ENCODE data around the gene LCLAT1. TPM values are rescaled to one million over a fixed set of nuclear protein-coding genes. Genes with fewer than 3 reads are reported as not detected.

Gene LCLAT1
- total and polyA plus RNA-seq, 2 donors (not counting 1 experiment from before 2014, with no cell fraction given) = 5.1 to 21.9 TPM

GRCh38 chr2:30450025-30450424, 3.0 kb downstream of the LCLAT1 start:
- ATAC-seq (ENCODE audit: low read depth) (no peak), DNase-seq (no peak)
- H3K9me3 ChIP-seq (ENCODE audit: control extremely low read depth in 1 of 3, control insufficient read depth in 2 of 3, insufficient read depth in 1 of 3, low read length in 2 of 3) = no peaks in the 10 kb centered on the region
- no peaks in the 10 kb centered on the region for H3K27me3 ChIP-seq (replicated peaks in 1 of 4; ENCODE audit: control extremely low read depth in 1 of 4, control insufficient read depth in 3 of 4, insufficient read depth in 4 of 4, low read length in 3 of 4)
- no peak for TF ChIP-seq EZH2 (IDR thresholded peaks at IDR 0.05; ENCODE audit: borderline replicate concordance, insufficient read depth, low read depth, low read length, poor library complexity, severe bottlenecking)
- TF ChIP-seq, protein P1, sequence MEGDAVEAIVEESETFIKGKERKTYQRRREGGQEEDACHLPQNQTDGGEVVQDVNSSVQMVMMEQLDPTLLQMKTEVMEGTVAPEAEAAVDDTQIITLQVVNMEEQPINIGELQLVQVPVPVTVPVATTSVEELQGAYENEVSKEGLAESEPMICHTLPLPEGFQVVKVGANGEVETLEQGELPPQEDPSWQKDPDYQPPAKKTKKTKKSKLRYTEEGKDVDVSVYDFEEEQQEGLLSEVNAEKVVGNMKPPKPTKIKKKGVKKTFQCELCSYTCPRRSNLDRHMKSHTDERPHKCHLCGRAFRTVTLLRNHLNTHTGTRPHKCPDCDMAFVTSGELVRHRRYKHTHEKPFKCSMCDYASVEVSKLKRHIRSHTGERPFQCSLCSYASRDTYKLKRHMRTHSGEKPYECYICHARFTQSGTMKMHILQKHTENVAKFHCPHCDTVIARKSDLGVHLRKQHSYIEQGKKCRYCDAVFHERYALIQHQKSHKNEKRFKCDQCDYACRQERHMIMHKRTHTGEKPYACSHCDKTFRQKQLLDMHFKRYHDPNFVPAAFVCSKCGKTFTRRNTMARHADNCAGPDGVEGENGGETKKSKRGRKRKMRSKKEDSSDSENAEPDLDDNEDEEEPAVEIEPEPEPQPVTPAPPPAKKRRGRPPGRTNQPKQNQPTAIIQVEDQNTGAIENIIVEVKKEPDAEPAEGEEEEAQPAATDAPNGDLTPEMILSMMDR (IDR thresholded peaks at IDR 0.05) = no peak
- H3K27ac Mint-ChIP-seq = no peak overlapping the region
- 41% methylated on average over 1 of the region's 1 CpG for WGBS (ENCODE audit: insufficient coverage)
- H2AFZ ChIP-seq (ENCODE audit: insufficient read depth, low read depth, low read length, poor library complexity, severe bottlenecking) = no peak overlapping the region
- H3K4me2 ChIP-seq (replicated peaks; ENCODE audit: low read depth, low read length, poor library complexity, severe bottlenecking) = no peak overlapping the region
- H3K4me3 ChIP-seq (ENCODE audit: control extremely low read depth in 1 of 5, extremely low read depth in 1 of 5, insufficient read depth in 1 of 5, low read depth in 2 of 5, low read length in 4 of 5) = no peak overlapping the region
- H4K20me1 ChIP-seq (ENCODE audit: control insufficient read depth, insufficient read depth, low read length, poor library complexity, severe bottlenecking) = peaks cover under 1% of the 10 kb centered on the region
- no peaks in the 10 kb centered on the region for H3K27me3 Mint-ChIP-seq
- H3K4me3 Mint-ChIP-seq = no peak overlapping the region
- no peaks in the 10 kb centered on the region for H3K9me3 Mint-ChIP-seq (ENCODE audit: insufficient read depth)
- H3K27ac ChIP-seq (ENCODE audit: low read length in 2 of 2) = no peak overlapping the region
- intact Hi-C loops (cut with micrococcal nuclease) = no loop called here
- H3K4me1 ChIP-seq (ENCODE audit: control insufficient read depth in 2 of 2, insufficient read depth in 2 of 2, low read length in 2 of 2) = peaks cover 16 to 17% of the 10 kb centered on the region in 2 donors
- peaks cover 70% of the 10 kb centered on the region for H3K79me2 ChIP-seq (ENCODE audit: control insufficient read depth, insufficient read depth, low read length)
- no peaks in the 10 kb centered on the region for H3K36me3 ChIP-seq (replicated peaks in 1 of 2; ENCODE audit: control extremely low read depth in 1 of 2, control insufficient read depth in 1 of 2, extremely low read depth in 1 of 2, insufficient read depth in 2 of 2, low read length in 1 of 2)
- CTCF ChIA-PET = interaction anchor here (0.6 to 0.9 kb wide), 3 partner anchors 22 to 241 kb away, joined by 3 to 4 read pairs (median 4); no protein-coding TSS in a partner anchor
- no peak overlapping the region for H3K9ac ChIP-seq (ENCODE audit: low read length)
- POLR2A ChIA-PET = interaction anchor here (0.7 kb wide), 1 partner anchor 211 kb away, joined by 5 read pairs; no protein-coding TSS in a partner anchor
- peaks cover 32% of the 10 kb centered on the region for H3K4me1 Mint-ChIP-seq

- Histone ChIP-seq H3K27ac (ENCODE audit: low read length in 2 of 2) (no peak overlapping the region), H3K4me3 (ENCODE audit: control extremely low read depth in 1 of 5, extremely low read depth in 1 of 5, insufficient read depth in 1 of 5, low read depth in 2 of 5, low read length in 4 of 5) (no peak overlapping the region), H3K9ac (ENCODE audit: low read length) (no peak overlapping the region), H3K9me3 (ENCODE audit: control extremely low read depth in 1 of 3, control insufficient read depth in 2 of 3, insufficient read depth in 1 of 3, low read length in 2 of 3) (no peaks in the 10 kb centered on the region), H3K36me3 (replicated peaks in 1 of 2; ENCODE audit: control extremely low read depth in 1 of 2, control insufficient read depth in 1 of 2, extremely low read depth in 1 of 2, insufficient read depth in 2 of 2, low read length in 1 of 2) (no peaks in the 10 kb centered on the region), H2AFZ (ENCODE audit: insufficient read depth, low read depth, low read length, poor library complexity, severe bottlenecking) (no peak overlapping the region), H3K27me3 (replicated peaks in 1 of 4; ENCODE audit: control extremely low read depth in 1 of 4, control insufficient read depth in 3 of 4, insufficient read depth in 4 of 4, low read length in 3 of 4) (no peaks in the 10 kb centered on the region), H4K20me1 (ENCODE audit: control insufficient read depth, insufficient read depth, low read length, poor library complexity, severe bottlenecking) (peaks cover 4% of the 10 kb centered on the region), H3K4me2 (replicated peaks; ENCODE audit: low read depth, low read length, poor library complexity, severe bottlenecking) (no peak overlapping the region), H3K4me1 (ENCODE audit: control insufficient read depth in 2 of 2, insufficient read depth in 2 of 2, low read length in 2 of 2) (peaks cover 7 to 11% of the 10 kb centered on the region in 2 donors), H3K79me2 (ENCODE audit: control insufficient read depth, insufficient read depth, low read length) (peaks cover 85% of the 10 kb centered on the region)
- intact Hi-C loops (cut with micrococcal nuclease) = no loop called here
- DNase-seq (no peak), ATAC-seq (ENCODE audit: low read depth) (no peak)
- whole genome bisulfite sequencing (ENCODE audit: insufficient coverage) = no CpG with 5 or more reads among the region's 5 CpGs
- TF ChIP-seq, protein P1 (IDR thresholded peaks at IDR 0.05) = no peak
- Mint-ChIP-seq H3K27ac (no peak overlapping the region), H3K4me1 (peaks cover 34% of the 10 kb centered on the region), H3K9me3 (ENCODE audit: insufficient read depth) (no peaks in the 10 kb centered on the region), H3K27me3 (no peaks in the 10 kb centered on the region), H3K4me3 (no peak overlapping the region)
- CTCF ChIA-PET = interaction anchor here (1.0 to 1.2 kb wide), 2 partner anchors 20 to 22 kb away, joined by 3 read pairs; no protein-coding TSS in a partner anchor
- POLR2A ChIA-PET = interaction anchor here (1.0 kb wide), 1 partner anchor 222 kb away, joined by 3 read pairs; the partner anchor contains the start of gene LBH
Observed at GRCh38 chr2:30453498-30453897, 6.5 kb downstream of the LCLAT1 start.

Data from B cell (primary cell).